Sigmoid colon (tissue), 4 donors: ENCODE results near the gene THNSL1.

ENCODE experiments used
- EP300 ChIP-seq, 4 donors: sonication (generic); formaldehyde crosslinking; IDR thresholded peaks; one replicate each; pipeline ENCODE4 v1.6.1; 2017; ENCODE audit warnings: antibody characterized with exemption in 4 of 4
- POLR2A ChIP-seq, 2 donors: fragments of 450-650 bp; IDR thresholded peaks; one replicate each; pipeline ENCODE4 v1.6.1; 2016; ENCODE audit warnings: antibody characterized with exemption in 2 of 2, mild to moderate bottlenecking in 2 of 2, moderate library complexity in 2 of 2
- POLR2AphosphoS5 ChIP-seq, 4 donors: sonication (generic); formaldehyde crosslinking; IDR thresholded peaks; one replicate each; pipeline ENCODE4 v1.6.1; 2017; ENCODE audit warnings: antibody characterized with exemption in 4 of 4
- TF ChIP-seq, protein P1 (sequence below), 4 experiments: fragments of 450-650 bp in 3 of 4; fragments of 200-600 bp in 1 of 4; IDR thresholded peaks; one replicate each; pipeline ENCODE4 v1.5.1; 2016 to 2019; ENCODE audit warnings: antibody characterized with exemption in 4 of 4, mild to moderate bottlenecking in 3 of 4, moderate library complexity in 2 of 4

DNA sequence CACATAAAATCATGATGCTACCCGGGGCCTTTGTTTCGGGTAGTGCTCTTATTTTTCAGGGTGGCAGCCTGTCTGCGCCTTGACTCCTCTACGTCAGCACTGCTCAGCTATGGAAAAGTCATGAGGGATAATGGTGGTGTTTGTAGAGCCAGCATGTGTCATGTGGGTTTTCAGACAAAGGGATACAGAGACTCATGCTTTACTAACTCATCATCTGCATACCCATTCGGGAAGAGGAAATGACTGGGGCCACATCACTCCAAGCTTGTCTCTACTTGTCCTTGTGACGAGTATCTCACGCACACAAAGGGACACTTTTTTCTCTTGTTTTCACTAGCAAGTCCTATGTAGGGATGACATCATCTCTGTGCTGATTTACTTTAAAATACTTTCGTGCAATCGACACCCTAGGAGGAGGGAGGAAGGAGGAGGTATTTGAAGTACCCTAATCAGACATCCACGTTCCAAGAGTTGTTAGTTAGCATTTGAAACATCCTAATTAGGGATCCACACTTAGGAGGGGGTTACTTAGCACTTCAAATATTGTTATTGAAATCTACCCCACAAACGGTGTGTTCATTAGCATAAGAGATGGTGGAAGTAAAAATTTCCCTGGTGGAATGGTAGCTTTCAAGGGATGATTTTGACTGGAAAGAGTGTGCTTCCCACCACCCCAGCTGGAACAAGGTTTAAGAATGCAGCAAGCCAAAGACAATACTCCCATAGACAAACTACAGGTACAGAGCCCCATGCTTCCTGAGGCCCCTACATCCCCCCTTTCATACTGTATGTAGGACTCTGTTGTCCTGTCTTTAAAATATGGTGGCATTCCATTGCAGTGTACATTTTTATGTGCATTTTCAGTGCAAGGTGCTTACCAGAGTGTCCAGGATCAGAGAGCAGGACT, 52.0 kb downstream of the THNSL1 start:
- TF ChIP-seq, protein P1, sequence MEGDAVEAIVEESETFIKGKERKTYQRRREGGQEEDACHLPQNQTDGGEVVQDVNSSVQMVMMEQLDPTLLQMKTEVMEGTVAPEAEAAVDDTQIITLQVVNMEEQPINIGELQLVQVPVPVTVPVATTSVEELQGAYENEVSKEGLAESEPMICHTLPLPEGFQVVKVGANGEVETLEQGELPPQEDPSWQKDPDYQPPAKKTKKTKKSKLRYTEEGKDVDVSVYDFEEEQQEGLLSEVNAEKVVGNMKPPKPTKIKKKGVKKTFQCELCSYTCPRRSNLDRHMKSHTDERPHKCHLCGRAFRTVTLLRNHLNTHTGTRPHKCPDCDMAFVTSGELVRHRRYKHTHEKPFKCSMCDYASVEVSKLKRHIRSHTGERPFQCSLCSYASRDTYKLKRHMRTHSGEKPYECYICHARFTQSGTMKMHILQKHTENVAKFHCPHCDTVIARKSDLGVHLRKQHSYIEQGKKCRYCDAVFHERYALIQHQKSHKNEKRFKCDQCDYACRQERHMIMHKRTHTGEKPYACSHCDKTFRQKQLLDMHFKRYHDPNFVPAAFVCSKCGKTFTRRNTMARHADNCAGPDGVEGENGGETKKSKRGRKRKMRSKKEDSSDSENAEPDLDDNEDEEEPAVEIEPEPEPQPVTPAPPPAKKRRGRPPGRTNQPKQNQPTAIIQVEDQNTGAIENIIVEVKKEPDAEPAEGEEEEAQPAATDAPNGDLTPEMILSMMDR (IDR thresholded peaks at IDR 0.05): no peak
- no peak for TF ChIP-seq POLR2AphosphoS5 (IDR thresholded peaks at IDR 0.05)
- TF ChIP-seq POLR2A (IDR thresholded peaks at IDR 0.05): no peak
- no peak for TF ChIP-seq EP300 (IDR thresholded peaks at IDR 0.05)
